Panc1 (cell line): ENCODE measurements around the gene EFCAB11. TPM values are rescaled to one million over a fixed set of nuclear protein-coding genes. Genes with fewer than 3 reads are reported as not detected.

Experiments
- ATAC-seq: fragments of 200-7000 bp; cut with Tn5 transposase; 2 replicates; pipeline ENCODE4 v1.9.1; 2020; ENCODE audit warnings: mild to moderate bottlenecking, moderate library complexity
- BruUV-seq: library from RNA; stranded (reverse); fragments of 400-500 nt; replicated peaks from 2 replicates; lab custom pipeline; 2021; lab: Mats Ljungman, UMichigan
- CTCF ChIA-PET: fragments of 300-600 bp; sonication (Branson Sonifier 250); formaldehyde crosslinking; loops from one replicate; lab custom pipeline; 2022; ENCODE audit warnings: antibody characterized with exemption; lab: Charles Lee
- POLR2A ChIA-PET: fragments of 300-600 bp; sonication (Branson Sonifier 250); formaldehyde crosslinking; loops from one replicate; lab custom pipeline; 2022; ENCODE audit warnings: antibody characterized with exemption; lab: Charles Lee
- DNase-seq: peaks from one replicate; pipeline ENCODE4 v3.0.0-alpha.2; 2010; ENCODE audit warnings: low read depth, low spot score
- H3K27ac ChIP-seq: 2 replicates; pipeline ENCODE4 v1.5.1; 2011; ENCODE audit warnings: mild to moderate bottlenecking, low read length, inconsistent platforms
- H3K27me3 ChIP-seq: fragments of 200-500 bp; sonication (Bioruptor generic); 2 replicates; pipeline ENCODE4 v1.6.0; 2014; ENCODE audit warnings: low read length, inconsistent platforms; ENCODE audit not compliant: control insufficient read depth, insufficient read depth
- H3K36me3 ChIP-seq: fragments of 200-500 bp; sonication (Bioruptor generic); 2 replicates; pipeline ENCODE4 v1.5.1; 2014; ENCODE audit warnings: inconsistent platforms, mild to moderate bottlenecking, low read length, moderate library complexity; ENCODE audit not compliant: control insufficient read depth, insufficient read depth
- H3K4me1 ChIP-seq: 2 replicates; pipeline ENCODE4 v1.5.1; 2011; ENCODE audit warnings: inconsistent platforms, mild to moderate bottlenecking, low read length, moderate library complexity; ENCODE audit not compliant: control insufficient read depth, insufficient read depth
- H3K4me3 ChIP-seq, 2 experiments: 2 replicates each; pipeline ENCODE4 v1.5.1; 2011 to 2012; ENCODE audit warnings: low read depth in 2 of 2, low read length in 2 of 2, mild to moderate bottlenecking in 2 of 2, inconsistent platforms in 1 of 2, moderate library complexity in 1 of 2
- H3K9me3 ChIP-seq: fragments of 200-500 bp; sonication (Bioruptor generic); 2 replicates; pipeline ENCODE4 v1.5.1; 2014; ENCODE audit warnings: low read depth, mild to moderate bottlenecking, inconsistent platforms, low read length, moderate library complexity; ENCODE audit not compliant: control insufficient read depth, insufficient read depth
- POLR2AphosphoS5 ChIP-seq: IDR thresholded peaks from 2 replicates; pipeline ENCODE4 v1.6.1; 2012; ENCODE audit warnings: mild to moderate bottlenecking, low read depth, low read length, moderate library complexity
- SIN3A ChIP-seq: IDR thresholded peaks from 2 replicates; pipeline ENCODE4 v1.6.1; 2012; ENCODE audit warnings: low read depth, mild to moderate bottlenecking, low read length, moderate library complexity, borderline replicate concordance; ENCODE audit not compliant: insufficient read depth
- TCF7L2 ChIP-seq: IDR thresholded peaks from 2 replicates; pipeline ENCODE4 v1.6.1; 2011; ENCODE audit warnings: mild to moderate bottlenecking, low read depth, low read length, inconsistent platforms
- in situ Hi-C: cut with HindIII; loops from 2 replicates; pipeline ENCODE4 v1.10.0; 2016; ENCODE audit warnings: low sequenced_read_pairs, low pct_unique_long_range_greater_than_20kb
- intact Hi-C: fragments of 100-400 bp; cut with micrococcal nuclease; formaldehyde crosslinking; loops from one replicate; pipeline ENCODE4 v1.10.0; 2022; ENCODE audit not compliant: unreplicated experiment
- total RNA-seq: library from RNA; stranded (reverse); gene quantifications from one replicate; pipeline ENCODE4 v1.2.1, GENCODE V29; 2021; ENCODE audit not compliant: unreplicated experiment
- TF ChIP-seq, protein P1 (sequence below), 2 experiments: IDR thresholded peaks; 2 replicates each; pipeline ENCODE4 v1.6.1; 2011 to 2012; ENCODE audit warnings: low read depth in 2 of 2, control low read depth in 1 of 2, low read length in 1 of 2, mild to moderate bottlenecking in 1 of 2, moderate library complexity in 1 of 2; ENCODE audit not compliant: insufficient read depth in 1 of 2
- TF ChIP-seq, protein P2 (sequence below): fragments of 450-650 bp; IDR thresholded peaks from 2 replicates; pipeline ENCODE4 v1.5.1; 2017; ENCODE audit warnings: mild to moderate bottlenecking

EFCAB11 gene
- total RNA-seq, 1 experiment from 2014 or later = 12.3 TPM

DNA sequence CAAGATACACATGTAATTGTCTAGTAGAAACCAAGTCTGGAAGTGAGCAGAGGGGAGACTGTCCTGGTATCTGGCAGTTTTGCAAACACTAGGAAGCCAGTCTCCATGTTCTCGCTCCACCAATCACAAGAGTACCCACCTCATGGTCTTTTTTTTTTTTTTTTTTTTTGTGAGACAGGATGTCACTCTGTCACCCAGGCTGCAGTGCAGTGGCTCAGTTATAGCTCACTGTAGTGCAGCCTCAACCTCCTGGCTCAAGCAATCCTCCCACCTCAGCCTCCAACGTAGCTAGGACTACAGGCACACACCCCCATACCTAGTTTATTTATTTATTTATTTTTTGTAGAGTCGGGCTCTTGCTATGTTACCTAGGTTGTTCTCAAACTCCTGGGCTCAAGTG, 189.2 kb downstream of the EFCAB11 start:
- ATAC-seq = no peak
- Histone ChIP-seq H3K27me3 (no peaks in the 10 kb centered on the region), H3K4me1 (no peaks in the 10 kb centered on the region), H3K4me3 (no peak overlapping the region), H3K9me3 (no peaks in the 10 kb centered on the region), H3K27ac (no peak overlapping the region), H3K36me3 (no peaks in the 10 kb centered on the region)
- BruUV-seq = no TSS peak
- ChIA-PET POLR2A (no interaction called here), CTCF (no interaction called here)
- no peak for DNase-seq
- in situ Hi-C loops (no loop called here), intact Hi-C loops (no loop called here)
- TF ChIP-seq SIN3A (no peak), POLR2AphosphoS5 (no peak), TCF7L2 (no peak)
- TF ChIP-seq, protein P1, sequence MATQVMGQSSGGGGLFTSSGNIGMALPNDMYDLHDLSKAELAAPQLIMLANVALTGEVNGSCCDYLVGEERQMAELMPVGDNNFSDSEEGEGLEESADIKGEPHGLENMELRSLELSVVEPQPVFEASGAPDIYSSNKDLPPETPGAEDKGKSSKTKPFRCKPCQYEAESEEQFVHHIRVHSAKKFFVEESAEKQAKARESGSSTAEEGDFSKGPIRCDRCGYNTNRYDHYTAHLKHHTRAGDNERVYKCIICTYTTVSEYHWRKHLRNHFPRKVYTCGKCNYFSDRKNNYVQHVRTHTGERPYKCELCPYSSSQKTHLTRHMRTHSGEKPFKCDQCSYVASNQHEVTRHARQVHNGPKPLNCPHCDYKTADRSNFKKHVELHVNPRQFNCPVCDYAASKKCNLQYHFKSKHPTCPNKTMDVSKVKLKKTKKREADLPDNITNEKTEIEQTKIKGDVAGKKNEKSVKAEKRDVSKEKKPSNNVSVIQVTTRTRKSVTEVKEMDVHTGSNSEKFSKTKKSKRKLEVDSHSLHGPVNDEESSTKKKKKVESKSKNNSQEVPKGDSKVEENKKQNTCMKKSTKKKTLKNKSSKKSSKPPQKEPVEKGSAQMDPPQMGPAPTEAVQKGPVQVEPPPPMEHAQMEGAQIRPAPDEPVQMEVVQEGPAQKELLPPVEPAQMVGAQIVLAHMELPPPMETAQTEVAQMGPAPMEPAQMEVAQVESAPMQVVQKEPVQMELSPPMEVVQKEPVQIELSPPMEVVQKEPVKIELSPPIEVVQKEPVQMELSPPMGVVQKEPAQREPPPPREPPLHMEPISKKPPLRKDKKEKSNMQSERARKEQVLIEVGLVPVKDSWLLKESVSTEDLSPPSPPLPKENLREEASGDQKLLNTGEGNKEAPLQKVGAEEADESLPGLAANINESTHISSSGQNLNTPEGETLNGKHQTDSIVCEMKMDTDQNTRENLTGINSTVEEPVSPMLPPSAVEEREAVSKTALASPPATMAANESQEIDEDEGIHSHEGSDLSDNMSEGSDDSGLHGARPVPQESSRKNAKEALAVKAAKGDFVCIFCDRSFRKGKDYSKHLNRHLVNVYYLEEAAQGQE (IDR thresholded peaks at IDR 0.05; ENCODE audit: insufficient read depth in 1 of 2, low read depth in 2 of 2, low read length in 1 of 2) = no peak

DNA sequence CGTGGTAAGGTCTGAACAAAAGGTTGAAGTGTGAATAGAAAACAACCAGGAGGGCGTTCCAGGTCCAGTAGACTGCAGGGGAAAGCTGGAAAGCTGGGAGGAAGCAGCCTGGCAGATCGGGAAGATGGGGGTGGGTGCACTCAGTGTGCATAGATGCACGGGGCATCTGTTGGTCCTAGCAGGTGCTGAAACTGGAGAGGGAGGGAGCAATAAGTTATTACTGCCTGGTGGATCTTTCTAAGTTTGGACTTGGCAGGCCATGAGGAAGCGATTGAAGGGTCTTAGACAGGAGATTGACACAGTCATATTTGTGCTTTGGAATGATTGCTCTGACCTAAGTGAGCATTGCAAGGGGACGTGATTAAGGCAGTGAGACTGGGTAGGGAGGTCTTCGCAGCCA, 194.4 kb downstream of the EFCAB11 start:
- CTCF ChIA-PET = no interaction called here
- ATAC-seq = no peak

DNA sequence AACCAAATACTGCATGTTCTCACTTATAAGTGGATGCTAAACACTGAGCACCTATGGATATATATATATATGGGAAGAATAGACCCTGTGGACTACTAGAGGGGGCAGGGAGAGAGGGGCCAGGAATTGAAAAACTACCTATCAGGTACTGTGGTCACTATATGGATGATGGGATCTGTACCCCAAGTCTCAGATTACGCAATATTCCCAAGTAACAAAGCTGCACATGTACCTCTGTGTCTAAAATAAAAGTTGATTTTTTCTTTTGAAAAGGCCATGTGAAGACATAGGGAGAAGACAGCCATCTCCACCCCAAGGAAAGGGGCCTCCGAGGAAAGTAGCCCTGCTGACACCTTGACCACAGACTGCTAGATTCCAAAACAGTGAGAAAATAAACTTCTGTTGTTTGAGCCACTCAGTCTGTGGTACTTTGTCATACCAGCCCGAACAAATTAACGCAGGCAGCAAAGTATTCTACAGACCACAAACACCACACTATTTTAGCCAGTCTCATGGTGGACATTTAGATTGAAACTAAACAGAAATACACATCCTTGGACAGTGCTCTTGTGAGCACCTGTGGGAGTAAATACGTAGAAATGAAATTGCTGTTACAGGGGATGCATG, 197.1 kb downstream of the EFCAB11 start:
- no TSS peak for BruUV-seq
- ChIA-PET POLR2A (no interaction called here), CTCF (no interaction called here)
- Histone ChIP-seq H3K36me3 (no peaks in the 10 kb centered on the region), H3K4me3 (no peak overlapping the region), H3K9me3 (no peaks in the 10 kb centered on the region), H3K27me3 (no peaks in the 10 kb centered on the region), H3K4me1 (no peaks in the 10 kb centered on the region), H3K27ac (no peak overlapping the region)
- intact Hi-C loops = no loop called here
- TF ChIP-seq TCF7L2 (no peak), SIN3A (no peak), POLR2AphosphoS5 (no peak)
- TF ChIP-seq, protein P2, sequence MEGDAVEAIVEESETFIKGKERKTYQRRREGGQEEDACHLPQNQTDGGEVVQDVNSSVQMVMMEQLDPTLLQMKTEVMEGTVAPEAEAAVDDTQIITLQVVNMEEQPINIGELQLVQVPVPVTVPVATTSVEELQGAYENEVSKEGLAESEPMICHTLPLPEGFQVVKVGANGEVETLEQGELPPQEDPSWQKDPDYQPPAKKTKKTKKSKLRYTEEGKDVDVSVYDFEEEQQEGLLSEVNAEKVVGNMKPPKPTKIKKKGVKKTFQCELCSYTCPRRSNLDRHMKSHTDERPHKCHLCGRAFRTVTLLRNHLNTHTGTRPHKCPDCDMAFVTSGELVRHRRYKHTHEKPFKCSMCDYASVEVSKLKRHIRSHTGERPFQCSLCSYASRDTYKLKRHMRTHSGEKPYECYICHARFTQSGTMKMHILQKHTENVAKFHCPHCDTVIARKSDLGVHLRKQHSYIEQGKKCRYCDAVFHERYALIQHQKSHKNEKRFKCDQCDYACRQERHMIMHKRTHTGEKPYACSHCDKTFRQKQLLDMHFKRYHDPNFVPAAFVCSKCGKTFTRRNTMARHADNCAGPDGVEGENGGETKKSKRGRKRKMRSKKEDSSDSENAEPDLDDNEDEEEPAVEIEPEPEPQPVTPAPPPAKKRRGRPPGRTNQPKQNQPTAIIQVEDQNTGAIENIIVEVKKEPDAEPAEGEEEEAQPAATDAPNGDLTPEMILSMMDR = no peak
- TF ChIP-seq, protein P1 (IDR thresholded peaks at IDR 0.05; ENCODE audit: insufficient read depth in 1 of 2, low read depth in 2 of 2, low read length in 1 of 2) = no peak
- in situ Hi-C loops = no loop called here
- ATAC-seq (no peak), DNase-seq (no peak)

More for the DNA sequence above, 194.4 kb downstream of the EFCAB11 start:
- in situ Hi-C loops (no loop called here), intact Hi-C loops (no loop called here)
- Histone ChIP-seq H3K9me3 (no peaks in the 10 kb centered on the region), H3K4me3 (no peak overlapping the region), H3K27ac (no peak overlapping the region), H3K4me1 (no peaks in the 10 kb centered on the region), H3K27me3 (no peaks in the 10 kb centered on the region), H3K36me3 (no peaks in the 10 kb centered on the region)
- BruUV-seq = no TSS peak
- POLR2A ChIA-PET = no interaction called here
- TF ChIP-seq POLR2AphosphoS5 = no peak
- DNase-seq = no peak
